Thyroid gland (tissue), 4 donors: ENCODE measurements around the gene CERS4. TPM values are rescaled to one million over a fixed set of nuclear protein-coding genes. Genes with fewer than 3 reads are reported as not detected.
"Not testable (repeated sequence)": the region's sequence is repeated elsewhere in the genome, so short reads cannot be mapped to it uniquely, and the experiment has no call there.

Source experiments
- DNase-seq, 2 donors: peaks; one replicate each; pipeline ENCODE4 v3.0.0-alpha.2; 2019
- H3K27ac ChIP-seq, 3 donors: fragments of 200-600 bp; sonication (generic); 1 replicate in 2 of 3; 2 replicates in 1 of 3; pipeline ENCODE4 v1.5.1; 2016 to 2019; ENCODE audit warnings: mild to moderate bottlenecking in 1 of 3, moderate library complexity in 1 of 3
- H3K27me3 ChIP-seq: fragments of 200-600 bp; sonication (generic); one replicate; pipeline ENCODE4 v1.5.1; 2019
- H3K36me3 ChIP-seq, 2 donors: fragments of 200-600 bp; sonication (generic); one replicate each; pipeline ENCODE4 v1.5.1; 2016 to 2019
- H3K4me1 ChIP-seq, 2 donors: fragments of 200-600 bp; sonication (generic); one replicate each; pipeline ENCODE4 v1.5.1; 2017 to 2019
- H3K4me3 ChIP-seq, 3 donors: fragments of 200-600 bp; sonication (generic); replicated peaks in 1 of 3; 1 replicate in 2 of 3; 2 replicates in 1 of 3; pipeline ENCODE4 v1.5.1; 2016; ENCODE audit warnings: mild to moderate bottlenecking in 1 of 3
- H3K9me3 ChIP-seq: fragments of 200-600 bp; sonication (generic); one replicate; pipeline ENCODE4 v1.5.1; 2017
- POLR2A ChIP-seq, 2 donors: fragments of 450-650 bp; IDR thresholded peaks; one replicate each; pipeline ENCODE4 v1.6.1; 2017; ENCODE audit warnings: antibody characterized with exemption in 2 of 2, mild to moderate bottlenecking in 2 of 2, moderate library complexity in 1 of 2
- WGBS, 2 donors: methylation state at CpG; one replicate each; pipeline ENCODE4 v1.1.5; 2017; 5-methylcytosine and 5-hydroxymethylcytosine counted together
- intact Hi-C: fragments of 100-400 bp; cut with DNase I; formaldehyde crosslinking; loops from one replicate; pipeline ENCODE4 v1.15.1; 2023
- total RNA-seq, 4 donors: library from RNA; depleted of rRNA; stranded (reverse); fragments of >200 nt; gene quantifications; one replicate each; pipeline ENCODE4 v1.2.3, GENCODE V29; 2016
- TF ChIP-seq, protein P1 (sequence below), 6 experiments: fragments of 200-600 bp in 3 of 6; fragments of 450-650 bp in 3 of 6; sonication (generic) in 3 of 6; IDR thresholded peaks; one replicate each; pipeline ENCODE4 v1.5.1; 2016 to 2019; ENCODE audit warnings: antibody characterized with exemption in 6 of 6, mild to moderate bottlenecking in 2 of 6, inconsistent platforms in 1 of 6, moderate library complexity in 1 of 6

Gene CERS4
- total RNA-seq, 4 donors from 2014 or later = 123 to 175 (median 144) TPM

DNA sequence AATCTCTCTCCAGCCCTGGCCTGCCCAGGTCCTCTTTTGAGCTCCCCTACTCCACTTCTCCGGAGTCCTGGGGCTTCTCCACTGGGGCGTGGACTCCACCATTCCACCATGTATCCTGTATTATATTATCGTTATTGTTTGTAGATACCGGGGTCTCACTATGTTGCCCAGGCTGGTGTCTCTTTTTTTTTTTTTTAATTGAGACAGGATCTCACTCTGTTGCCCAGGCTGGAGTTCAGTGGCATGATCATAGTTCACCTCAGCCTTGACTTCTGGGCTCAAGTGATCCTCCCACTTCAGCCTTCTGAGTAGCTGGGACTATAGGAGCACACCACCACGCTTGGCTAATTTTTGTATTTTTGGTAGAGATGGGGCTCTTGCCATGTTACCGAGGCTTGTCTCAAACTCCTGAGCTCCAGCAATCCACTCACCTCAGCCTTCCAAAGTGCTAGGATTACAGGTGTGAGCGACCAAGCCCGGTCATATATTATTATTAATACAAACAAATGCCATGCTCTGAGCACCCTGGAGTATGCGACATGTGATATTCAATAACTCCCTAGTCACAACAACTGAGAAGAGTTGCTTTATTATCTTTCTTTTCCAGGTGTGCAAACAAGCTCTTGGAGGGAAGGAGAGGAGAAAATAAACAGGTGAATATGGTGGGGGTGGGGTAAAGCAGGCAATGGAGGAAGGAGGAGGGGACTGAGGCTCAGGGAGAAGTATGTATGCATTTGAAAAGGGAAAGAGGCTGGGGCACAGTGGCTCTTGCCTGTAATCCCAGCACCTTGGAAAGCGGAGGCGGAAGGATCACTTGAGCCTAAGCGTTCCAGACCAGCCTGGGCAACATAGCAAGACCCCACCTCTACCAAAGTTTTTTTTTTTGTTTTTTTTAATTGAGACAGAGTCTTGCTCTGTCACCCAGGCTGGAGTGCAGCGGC, 2.8 kb upstream of the CERS4 start:
- TF ChIP-seq, protein P1, sequence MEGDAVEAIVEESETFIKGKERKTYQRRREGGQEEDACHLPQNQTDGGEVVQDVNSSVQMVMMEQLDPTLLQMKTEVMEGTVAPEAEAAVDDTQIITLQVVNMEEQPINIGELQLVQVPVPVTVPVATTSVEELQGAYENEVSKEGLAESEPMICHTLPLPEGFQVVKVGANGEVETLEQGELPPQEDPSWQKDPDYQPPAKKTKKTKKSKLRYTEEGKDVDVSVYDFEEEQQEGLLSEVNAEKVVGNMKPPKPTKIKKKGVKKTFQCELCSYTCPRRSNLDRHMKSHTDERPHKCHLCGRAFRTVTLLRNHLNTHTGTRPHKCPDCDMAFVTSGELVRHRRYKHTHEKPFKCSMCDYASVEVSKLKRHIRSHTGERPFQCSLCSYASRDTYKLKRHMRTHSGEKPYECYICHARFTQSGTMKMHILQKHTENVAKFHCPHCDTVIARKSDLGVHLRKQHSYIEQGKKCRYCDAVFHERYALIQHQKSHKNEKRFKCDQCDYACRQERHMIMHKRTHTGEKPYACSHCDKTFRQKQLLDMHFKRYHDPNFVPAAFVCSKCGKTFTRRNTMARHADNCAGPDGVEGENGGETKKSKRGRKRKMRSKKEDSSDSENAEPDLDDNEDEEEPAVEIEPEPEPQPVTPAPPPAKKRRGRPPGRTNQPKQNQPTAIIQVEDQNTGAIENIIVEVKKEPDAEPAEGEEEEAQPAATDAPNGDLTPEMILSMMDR (IDR thresholded peaks at IDR 0.05) = no peak
- TF ChIP-seq POLR2A (IDR thresholded peaks at IDR 0.05) = no peak
- intact Hi-C loops = loop anchor here (2.0 kb wide), 1 partner anchor 44 kb away; no protein-coding TSS in a partner anchor

DNA sequence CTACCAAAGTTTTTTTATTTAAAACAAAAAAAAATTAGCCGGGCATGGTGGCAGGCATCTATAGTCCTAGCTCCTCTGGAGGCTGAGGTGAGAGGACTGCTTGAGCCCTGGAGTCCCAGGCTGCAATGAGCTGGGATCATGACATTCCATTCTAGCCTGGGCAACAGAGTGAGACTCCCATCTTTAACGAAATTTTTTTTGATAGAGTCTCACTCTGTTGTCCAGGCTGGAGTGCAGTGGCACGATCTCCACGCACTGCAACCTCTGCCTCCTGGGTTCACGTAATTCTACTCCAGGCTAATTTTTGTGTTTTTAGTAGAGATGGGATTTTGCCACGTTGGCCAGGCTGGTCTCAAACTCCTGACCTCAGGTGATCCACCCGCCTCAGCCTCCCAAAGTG, 1.8 kb upstream of the CERS4 start:
- H3K4me1 ChIP-seq = peaks cover 49 to 56% of the 10 kb centered on the region in 2 donors
- H3K27ac ChIP-seq, H3K9me3 ChIP-seq, DNase-seq, H3K36me3 ChIP-seq, H3K4me3 ChIP-seq, H3K27me3 ChIP-seq: not testable (repeated sequence)
- WGBS, 2 donors = 92 to 93% methylated on average over 7 of the region's 7 CpGs
- intact Hi-C loops = loop anchor here (2.0 kb wide), 1 partner anchor 43 kb away; no protein-coding TSS in a partner anchor

More for the DNA sequence above, 2.8 kb upstream of the CERS4 start:
- Histone ChIP-seq H3K9me3 (no peaks in the 10 kb centered on the region), H3K4me1 (peaks cover 40 to 46% of the 10 kb centered on the region in 2 donors), H3K27me3 (no peaks in the 10 kb centered on the region), H3K27ac (peak overlapping the region; percentile 19 to 44 (median 38)), H3K36me3 (no peaks in the 10 kb centered on the region), H3K4me3 (no peak overlapping the region)
- peak; percentile 60 to 70 for DNase-seq
- WGBS, 2 donors = 49 to 50% methylated on average over 13 of the region's 13 CpGs

DNA sequence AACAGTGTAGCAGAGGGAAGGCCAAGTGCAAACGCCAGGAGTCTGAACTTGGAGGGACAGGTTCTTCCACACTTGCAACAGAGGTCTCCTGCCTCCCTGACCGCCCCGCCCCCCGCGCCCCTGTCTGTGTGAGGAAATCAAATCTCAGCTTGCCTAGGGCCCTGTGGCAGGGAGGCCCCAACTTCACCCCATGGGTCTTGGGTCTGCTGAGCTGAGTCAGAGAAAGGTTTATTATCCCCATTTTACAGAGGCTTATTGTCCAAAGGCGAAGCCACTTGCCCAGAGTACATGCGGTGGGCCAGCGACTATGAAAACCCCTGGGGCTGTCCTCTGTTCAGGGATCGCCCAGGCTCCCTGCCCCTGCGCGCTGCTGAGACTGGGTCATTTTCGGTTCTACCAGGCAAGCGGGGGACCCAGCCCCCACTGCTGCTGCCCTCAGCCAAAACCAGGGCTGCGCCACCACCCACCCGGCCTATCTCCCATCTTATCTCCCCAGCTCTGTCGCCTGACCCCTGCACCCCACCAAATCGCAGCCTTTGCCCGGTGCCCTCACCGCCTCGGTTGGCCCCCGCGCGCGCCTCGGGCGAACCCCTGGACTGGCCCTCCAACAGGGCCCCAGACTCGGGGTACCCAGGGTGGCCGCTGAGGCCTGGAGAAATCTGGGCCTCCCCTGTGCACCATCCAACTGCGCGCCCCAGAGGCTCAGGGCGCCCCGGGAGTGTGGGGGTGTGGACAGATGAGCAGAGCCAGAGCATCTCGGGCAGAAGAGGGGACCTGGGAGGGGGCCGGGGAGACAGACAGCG, 850 bp upstream of the CERS4 start:
- 52 to 55% methylated on average over 26 to 32 of the region's 35 CpGs for WGBS, 2 donors
- Histone ChIP-seq H3K9me3 (no peaks in the 10 kb centered on the region), H3K27ac (peak overlapping the region in 2 of 3 donors; percentile 21 to 39), H3K4me1 (peaks cover 55 to 66% of the 10 kb centered on the region in 2 donors), H3K4me3 (peak overlapping the region in 1 of 3 donors; percentile 66), H3K36me3 (no peaks in the 10 kb centered on the region), H3K27me3 (no peaks in the 10 kb centered on the region)
- no peak for TF ChIP-seq POLR2A (IDR thresholded peaks at IDR 0.05)
- TF ChIP-seq, protein P1 (IDR thresholded peaks at IDR 0.05) = no peak
- peak; percentile 29 to 44 for DNase-seq
- intact Hi-C loops = no loop called here

DNA sequence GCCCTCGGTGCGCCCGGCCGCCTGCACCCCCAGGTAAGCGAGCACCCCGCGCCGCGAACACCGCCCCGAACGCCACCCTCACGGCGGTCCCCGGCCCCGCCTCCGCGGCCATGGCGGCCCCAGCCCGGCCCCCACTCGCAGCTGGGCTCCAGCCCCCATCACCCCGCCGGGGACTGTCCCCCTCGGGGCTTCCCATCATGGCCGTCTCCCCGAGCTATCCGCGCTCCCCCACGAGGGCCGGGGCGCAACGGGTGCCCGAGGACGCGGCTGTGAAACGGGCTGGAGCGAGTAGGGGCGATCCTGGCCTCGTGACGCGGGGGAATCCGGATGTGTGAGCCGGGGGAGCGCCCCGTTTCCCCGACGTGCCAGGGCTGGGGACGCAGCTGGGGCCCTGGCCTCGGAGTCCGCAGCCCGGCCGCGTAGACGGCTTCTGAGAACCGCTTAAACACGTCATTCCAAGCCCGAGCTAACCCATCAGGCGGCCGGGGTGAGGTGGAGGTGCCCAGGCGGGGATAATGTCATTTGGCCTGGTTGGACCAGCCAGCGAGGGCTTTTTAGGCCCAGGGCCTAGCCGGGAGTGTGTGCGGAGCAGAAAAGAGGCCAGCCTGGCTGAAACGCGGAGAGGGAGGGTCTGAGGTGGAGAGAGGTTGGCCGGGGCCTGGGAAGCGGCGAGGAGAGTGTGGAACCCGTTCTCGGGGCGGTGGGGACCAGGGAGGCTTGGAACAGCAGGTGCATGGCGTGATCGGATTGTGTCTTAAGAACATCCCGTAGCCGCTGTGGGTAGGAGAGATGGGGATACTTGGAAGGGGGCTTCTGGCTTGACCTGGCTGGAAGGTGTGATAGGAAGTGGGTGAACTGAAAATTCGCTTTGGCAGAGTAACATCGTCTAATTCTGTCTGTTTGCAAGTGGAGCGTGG, 550 bp downstream of the CERS4 start:
- peaks cover 65 to 77% of the 10 kb centered on the region in 2 donors for H3K4me1 ChIP-seq
- peak overlapping the region; percentile 83 to 98 (median 89) for H3K27ac ChIP-seq
- intact Hi-C loops = no loop called here
- H3K9me3 ChIP-seq = no peaks in the 10 kb centered on the region
- no peaks in the 10 kb centered on the region for H3K36me3 ChIP-seq
- peak; percentile 29 to 45 for TF ChIP-seq POLR2A (IDR thresholded peaks at IDR 0.05)
- TF ChIP-seq, protein P1 (IDR thresholded peaks at IDR 0.05) = no peak
- H3K27me3 ChIP-seq = no peaks in the 10 kb centered on the region
- WGBS, 2 donors = 5 to 7% methylated on average over 37 to 41 of the region's 78 CpGs
- DNase-seq = peak; percentile 51 to 56
- H3K4me3 ChIP-seq = peak overlapping the region; percentile 66 to 80 (median 80)
